ENCODE measurements around the gene HS3ST1. TPM values are rescaled to one million over a fixed set of nuclear protein-coding genes. Genes with fewer than 3 reads are reported as not detected.

HS3ST1 gene
- total RNA-seq, 1 donor from 2014 or later = 1.7 TPM

GRCh38 chr4:11446155-11446811 is 17.6 kb upstream of the HS3ST1 start:
- no peak for TF ChIP-seq CTCF (IDR thresholded peaks at IDR 0.05; ENCODE audit: partially characterized antibody, unreplicated experiment)
- no peaks in the 10 kb centered on the region for H3K36me3 Mint-ChIP-seq (ENCODE audit: unreplicated experiment)
- H3K4me1 Mint-ChIP-seq (ENCODE audit: low read depth, unreplicated experiment) = no peaks in the 10 kb centered on the region
- no peaks in the 10 kb centered on the region for H3K9me3 Mint-ChIP-seq (ENCODE audit: unreplicated experiment)
- H3K4me3 Mint-ChIP-seq (ENCODE audit: unreplicated experiment) = no peak overlapping the region
- no peak for DNase-seq
- no peak overlapping the region for H3K27ac Mint-ChIP-seq (ENCODE audit: unreplicated experiment)
- no peaks in the 10 kb centered on the region for H3K27me3 Mint-ChIP-seq (ENCODE audit: unreplicated experiment)

GRCh38 chr4:11441194-11441556 is 12.5 kb upstream of the HS3ST1 start:
- Mint-ChIP-seq H3K4me3 (ENCODE audit: unreplicated experiment) (no peak overlapping the region), H3K27me3 (ENCODE audit: unreplicated experiment) (no peaks in the 10 kb centered on the region), H3K9me3 (ENCODE audit: unreplicated experiment) (no peaks in the 10 kb centered on the region), H3K36me3 (ENCODE audit: unreplicated experiment) (no peaks in the 10 kb centered on the region), H3K4me1 (ENCODE audit: low read depth, unreplicated experiment) (peaks cover 6% of the 10 kb centered on the region), H3K27ac (ENCODE audit: unreplicated experiment) (no peak overlapping the region)
- no peak for DNase-seq
- no peak for TF ChIP-seq CTCF (IDR thresholded peaks at IDR 0.05; ENCODE audit: partially characterized antibody, unreplicated experiment)

GRCh38 chr4:11440481-11441193 is 11.9 kb upstream of the HS3ST1 start:
- no peak for DNase-seq
- Mint-ChIP-seq H3K27me3 (ENCODE audit: unreplicated experiment) (no peaks in the 10 kb centered on the region), H3K27ac (ENCODE audit: unreplicated experiment) (no peak overlapping the region), H3K4me3 (ENCODE audit: unreplicated experiment) (no peak overlapping the region), H3K4me1 (ENCODE audit: low read depth, unreplicated experiment) (peaks cover 11% of the 10 kb centered on the region), H3K9me3 (ENCODE audit: unreplicated experiment) (no peaks in the 10 kb centered on the region), H3K36me3 (ENCODE audit: unreplicated experiment) (no peaks in the 10 kb centered on the region)
- no peak for TF ChIP-seq CTCF (IDR thresholded peaks at IDR 0.05; ENCODE audit: partially characterized antibody, unreplicated experiment)

GRCh38 chr4:11439836-11440235 is 11.1 kb upstream of the HS3ST1 start:
- Mint-ChIP-seq H3K4me3 (ENCODE audit: unreplicated experiment) (no peak overlapping the region), H3K36me3 (ENCODE audit: unreplicated experiment) (no peaks in the 10 kb centered on the region), H3K9me3 (ENCODE audit: unreplicated experiment) (no peaks in the 10 kb centered on the region), H3K27me3 (ENCODE audit: unreplicated experiment) (no peaks in the 10 kb centered on the region), H3K4me1 (ENCODE audit: low read depth, unreplicated experiment) (peaks cover 13% of the 10 kb centered on the region), H3K27ac (ENCODE audit: unreplicated experiment) (no peak overlapping the region)
- DNase-seq = no peak
- no peak for TF ChIP-seq CTCF (IDR thresholded peaks at IDR 0.05; ENCODE audit: partially characterized antibody, unreplicated experiment)

- Mint-ChIP-seq H3K27me3 (ENCODE audit: unreplicated experiment) (no peaks in the 10 kb centered on the region), H3K4me1 (ENCODE audit: low read depth, unreplicated experiment) (peaks cover 13% of the 10 kb centered on the region), H3K4me3 (ENCODE audit: unreplicated experiment) (no peak overlapping the region), H3K9me3 (ENCODE audit: unreplicated experiment) (no peaks in the 10 kb centered on the region), H3K27ac (ENCODE audit: unreplicated experiment) (no peak overlapping the region), H3K36me3 (ENCODE audit: unreplicated experiment) (no peaks in the 10 kb centered on the region)
- no peak for TF ChIP-seq CTCF (IDR thresholded peaks at IDR 0.05; ENCODE audit: partially characterized antibody, unreplicated experiment)
- no peak for DNase-seq
Observed at GRCh38 chr4:11438647-11439046, 10.0 kb upstream of the HS3ST1 start.

Measured in glutamatergic neuron (in vitro differentiated cells).